Stimulated activated naive CD8-positive, alpha-beta T cell treated with anti-CD3 and anti-CD28 coated beads, Interleukin-15, amount 100 ng/mL, for 72 hours (primary cell): Measurements from ENCODE around the gene PCSK4.

Source experiments
- ATAC-seq: fragments of 150-1000 bp; cut with Tn5 transposase; 2 replicates; pipeline ENCODE4 v1.10.0; 2021; ENCODE audit warnings: mild to moderate bottlenecking, moderate library complexity
- DNase-seq, 2 donors: peaks; one replicate each; pipeline ENCODE4 v3.0.0; 2021 to 2022
- H3K27ac Mint-ChIP-seq, 2 donors: one replicate each; pipeline ENCODE4 v1.8.0; 2022; ENCODE audit warnings: mild to moderate bottlenecking in 2 of 2, mixed read lengths in 2 of 2, moderate library complexity in 2 of 2
- H3K27me3 Mint-ChIP-seq: one replicate; pipeline ENCODE4 v1.8.0; 2022; ENCODE audit warnings: mixed read lengths
- H3K4me1 Mint-ChIP-seq: one replicate; pipeline ENCODE4 v1.8.0; 2022; ENCODE audit warnings: mild to moderate bottlenecking, mixed read lengths
- H3K4me3 Mint-ChIP-seq, 2 donors: one replicate each; pipeline ENCODE4 v1.8.0; 2022; ENCODE audit warnings: mild to moderate bottlenecking in 2 of 2, mixed read lengths in 2 of 2, moderate library complexity in 1 of 2
- H3K9me3 Mint-ChIP-seq, 2 donors: one replicate each; pipeline ENCODE4 v1.8.0; 2022; ENCODE audit warnings: mixed read lengths in 2 of 2

Gene PCSK4

DNA sequence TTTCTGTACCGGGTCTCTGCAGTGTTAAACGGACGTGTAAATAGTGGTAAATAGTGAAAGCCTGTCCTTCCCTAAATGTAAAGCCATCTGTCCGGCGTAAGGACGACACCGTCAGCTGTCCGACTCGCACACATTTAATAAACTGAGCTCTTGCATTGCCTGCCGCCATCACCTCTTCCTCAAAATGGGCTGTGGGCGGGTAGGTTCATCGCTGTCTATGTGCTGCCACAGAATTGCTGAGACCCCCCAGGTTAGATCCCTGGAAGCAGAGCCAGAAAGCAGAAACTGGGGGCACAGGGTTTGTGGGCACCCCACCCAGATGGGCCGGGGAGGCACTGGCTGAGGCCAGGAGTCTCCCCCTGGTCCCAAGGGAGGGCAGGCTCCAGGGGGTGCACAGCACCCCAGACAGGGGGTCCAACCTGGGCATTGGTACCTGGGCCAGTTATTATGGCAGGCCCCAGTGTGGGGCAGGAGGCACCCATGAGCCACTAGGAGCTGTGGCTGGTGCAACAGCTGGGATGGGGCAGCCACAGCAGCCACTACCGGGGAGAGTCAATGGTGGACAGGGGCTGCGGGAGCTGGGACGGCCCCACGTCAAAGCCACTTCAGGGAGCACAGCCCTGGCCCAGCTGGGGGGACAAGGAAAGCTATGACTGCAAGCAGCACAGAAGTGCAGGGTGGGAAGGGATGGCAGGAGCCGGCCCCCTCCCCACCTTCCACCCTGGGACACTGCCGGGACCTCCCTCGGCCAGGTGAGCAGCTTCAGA lies 16.9 kb downstream of the PCSK4 start:
- Mint-ChIP-seq H3K4me1 (peaks cover 38% of the 10 kb centered on the region), H3K27me3 (peaks cover 34% of the 10 kb centered on the region), H3K4me3 (no peak overlapping the region), H3K27ac (no peak overlapping the region), H3K9me3 (no peaks in the 10 kb centered on the region)
- ATAC-seq = no peak
- DNase-seq = no peak

DNA sequence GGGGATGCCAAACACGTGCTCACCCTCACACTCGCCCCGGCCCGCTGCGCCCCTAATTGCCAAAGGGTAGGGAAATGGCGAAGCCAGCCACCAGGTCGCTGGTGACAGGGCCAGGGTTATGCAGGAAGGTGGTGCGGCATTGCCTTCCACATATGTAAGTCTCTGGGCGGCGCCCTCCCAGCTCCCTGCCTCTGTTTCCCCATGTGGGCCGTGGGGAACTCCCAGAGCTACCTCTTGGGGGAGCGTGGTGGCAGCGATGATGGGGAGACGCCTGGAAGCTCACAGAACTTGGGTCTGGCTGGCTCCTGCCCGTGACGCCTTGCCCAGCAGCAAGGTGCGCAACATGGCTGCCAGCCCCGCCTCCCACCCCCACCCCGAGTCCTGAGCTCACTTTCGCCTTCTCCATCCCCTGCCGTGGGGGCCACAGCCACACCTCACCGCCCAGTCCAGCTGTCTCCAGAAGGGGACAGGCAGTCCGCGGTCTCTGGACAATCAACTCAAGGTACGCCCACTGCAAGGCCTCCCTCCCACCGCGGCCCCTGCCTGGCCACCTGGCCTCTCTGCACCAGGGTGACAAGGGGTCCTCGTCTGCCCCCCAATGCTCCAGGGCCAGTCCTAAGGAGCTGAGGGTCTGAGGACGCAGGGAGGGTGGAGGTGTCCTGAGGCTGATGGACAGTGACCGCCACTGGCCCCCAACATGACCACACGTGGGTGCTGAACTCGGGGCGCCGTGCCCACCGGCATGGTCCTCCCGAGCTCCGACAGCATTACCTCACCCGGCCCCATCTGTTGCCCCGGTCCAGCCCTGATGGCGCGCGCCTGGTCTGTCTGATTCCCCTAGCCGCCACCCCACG lies 17.7 kb downstream of the PCSK4 start:
- Mint-ChIP-seq H3K4me1 (peaks cover 33% of the 10 kb centered on the region), H3K27me3 (peaks cover 34% of the 10 kb centered on the region), H3K9me3 (no peaks in the 10 kb centered on the region), H3K27ac (no peak overlapping the region), H3K4me3 (no peak overlapping the region)
- no peak for ATAC-seq
- DNase-seq = no peak

DNA sequence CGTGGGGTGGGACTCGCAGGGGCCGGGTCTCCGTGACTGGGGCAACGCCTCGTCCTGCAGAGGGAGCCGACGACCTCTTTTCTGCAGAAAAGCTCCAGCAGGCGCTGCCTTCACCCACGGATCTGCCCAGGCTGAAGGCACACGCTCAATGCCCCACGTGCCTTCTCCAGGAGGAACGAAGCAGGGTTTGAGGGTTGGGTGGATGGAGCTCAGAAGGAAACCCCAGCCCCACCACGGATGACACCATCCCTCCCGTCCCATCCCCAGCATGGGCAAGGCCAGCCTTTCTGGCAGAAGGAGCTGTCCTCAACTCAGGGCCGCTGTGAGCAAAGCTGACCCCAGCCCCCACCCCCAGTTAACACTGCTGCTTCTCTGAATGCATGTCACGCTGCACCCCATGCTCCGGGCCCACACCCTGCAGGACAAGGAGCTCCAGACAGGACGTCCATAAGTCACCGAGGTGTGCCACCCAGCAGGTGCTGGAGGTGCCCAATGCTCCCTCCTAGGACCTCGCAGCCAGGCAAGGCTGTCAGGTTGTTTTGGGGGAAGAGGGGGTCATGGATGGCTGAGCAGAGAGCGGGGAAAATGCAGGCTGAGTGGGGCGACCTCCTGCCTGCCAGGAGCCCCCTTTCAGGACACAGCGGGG lies 18.5 kb downstream of the PCSK4 start:
- H3K4me1 Mint-ChIP-seq = peaks cover 32% of the 10 kb centered on the region
- no peaks in the 10 kb centered on the region for H3K9me3 Mint-ChIP-seq
- ATAC-seq (no peak), DNase-seq (no peak)
- H3K4me3 Mint-ChIP-seq = peak overlapping the region in 1 of 2 donors; percentile 31
- H3K27me3 Mint-ChIP-seq = peaks cover 39% of the 10 kb centered on the region
- H3K27ac Mint-ChIP-seq = no peak overlapping the region

GRCh38 chr19:1471010-1471514 lies 19.1 kb downstream of the PCSK4 start:
- Mint-ChIP-seq H3K27me3 (peaks cover 42% of the 10 kb centered on the region), H3K4me3 (peak overlapping the region; percentile 49 to 54), H3K9me3 (no peaks in the 10 kb centered on the region), H3K4me1 (peaks cover 34% of the 10 kb centered on the region), H3K27ac (no peak overlapping the region)
- DNase-seq = peak in 1 of 2 donors; percentile 38
- peak; percentile 45 for ATAC-seq

DNA sequence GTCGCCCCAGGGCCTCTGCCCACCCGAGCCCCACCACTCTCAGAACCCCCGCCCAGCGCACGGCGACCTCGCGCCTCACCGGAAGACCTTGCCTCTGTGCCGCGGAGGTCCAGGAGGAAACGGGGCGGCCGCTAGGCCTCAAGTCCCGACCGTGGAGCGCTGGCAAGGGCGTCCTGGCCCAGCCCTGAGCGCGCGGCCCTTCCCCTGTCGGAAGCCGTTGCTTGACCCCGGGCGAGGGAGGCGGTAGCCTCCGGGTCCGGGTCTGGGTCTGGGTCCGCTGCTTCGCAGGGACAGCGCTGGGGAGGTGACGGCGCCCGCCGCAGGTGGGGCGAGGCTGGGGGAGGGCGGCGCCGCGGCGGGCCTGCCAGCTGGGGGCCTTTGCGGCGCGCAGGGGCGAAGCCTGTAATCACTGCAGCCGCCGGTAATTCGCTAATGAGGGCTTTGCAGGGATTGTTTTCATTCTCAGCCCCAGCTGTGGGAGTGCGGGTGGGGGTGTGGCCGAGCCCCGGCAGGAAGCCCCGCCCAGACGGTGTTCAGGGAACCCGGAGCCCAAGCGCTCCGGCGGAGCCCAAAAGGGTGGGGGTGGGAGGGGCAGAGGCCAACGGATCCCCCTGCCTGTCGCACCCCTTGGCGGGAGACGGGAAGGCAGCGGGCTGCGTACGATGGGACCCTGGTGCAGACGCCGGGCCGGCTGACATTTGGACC lies 19.7 kb downstream of the PCSK4 start:
- DNase-seq (peak; percentile 47 to 65), ATAC-seq (peak; percentile 68)
- Mint-ChIP-seq H3K9me3 (no peaks in the 10 kb centered on the region), H3K27me3 (peaks cover 42% of the 10 kb centered on the region), H3K4me3 (peak overlapping the region; percentile 57 to 78), H3K4me1 (peaks cover 34% of the 10 kb centered on the region), H3K27ac (no peak overlapping the region)

GRCh38 chr19:1470055-1470304 lies 20.2 kb downstream of the PCSK4 start:
- Mint-ChIP-seq H3K27me3 (peaks cover 42% of the 10 kb centered on the region), H3K27ac (no peak overlapping the region), H3K4me3 (peak overlapping the region; percentile 57 to 78), H3K4me1 (peaks cover 34% of the 10 kb centered on the region), H3K9me3 (no peaks in the 10 kb centered on the region)
- ATAC-seq = no peak
- no peak for DNase-seq

DNA sequence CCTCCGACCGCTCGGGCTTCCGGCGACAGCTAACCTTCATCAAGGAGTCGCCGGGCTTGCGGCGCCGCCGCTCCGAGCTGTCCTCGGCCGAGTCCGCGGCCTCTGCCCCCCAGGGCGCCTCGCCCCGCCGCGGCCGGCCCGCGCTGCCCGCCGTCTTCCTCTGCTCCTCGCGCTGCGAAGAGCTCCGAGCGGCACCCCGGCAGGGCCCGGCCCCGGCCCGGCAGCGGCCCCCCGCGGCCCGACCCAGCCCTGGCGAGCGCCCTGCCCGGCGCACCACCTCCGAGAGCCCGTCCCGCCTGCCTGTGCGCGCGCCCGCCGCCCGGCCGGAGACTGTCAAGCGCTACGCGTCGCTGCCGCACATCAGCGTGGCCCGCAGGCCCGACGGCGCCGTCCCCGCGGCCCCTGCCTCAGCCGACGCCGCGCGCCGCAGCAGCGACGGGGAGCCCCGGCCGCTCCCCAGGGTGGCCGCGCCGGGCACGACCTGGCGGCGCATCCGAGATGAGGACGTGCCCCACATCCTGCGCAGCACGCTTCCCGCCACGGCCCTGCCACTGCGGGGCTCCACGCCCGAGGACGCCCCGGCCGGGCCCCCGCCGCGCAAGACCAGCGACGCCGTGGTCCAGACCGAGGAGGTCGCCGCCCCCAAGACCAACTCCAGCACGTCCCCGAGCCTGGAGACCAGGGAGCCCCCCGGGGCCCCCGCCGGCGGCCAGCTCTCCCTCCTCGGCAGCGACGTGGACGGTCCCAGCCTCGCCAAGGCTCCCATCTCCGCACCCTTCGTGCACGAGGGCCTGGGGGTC lies 20.7 kb downstream of the PCSK4 start:
- DNase-seq = peak in 1 of 2 donors; percentile 51
- Mint-ChIP-seq H3K4me1 (peaks cover 34% of the 10 kb centered on the region), H3K4me3 (peak overlapping the region in 1 of 2 donors; percentile 57), H3K27me3 (peaks cover 42% of the 10 kb centered on the region), H3K27ac (no peak overlapping the region), H3K9me3 (no peaks in the 10 kb centered on the region)
- ATAC-seq = peak; percentile 41

- Mint-ChIP-seq H3K4me3 (peak overlapping the region; percentile 45 to 48), H3K4me1 (peaks cover 34% of the 10 kb centered on the region), H3K9me3 (no peaks in the 10 kb centered on the region), H3K27ac (no peak overlapping the region), H3K27me3 (peaks cover 42% of the 10 kb centered on the region)
- peak; percentile 9 for ATAC-seq
- peak in 1 of 2 donors; percentile 46 for DNase-seq
Measured at GRCh38 chr19:1468821-1469254, 21.3 kb downstream of the PCSK4 start.

GRCh38 chr19:1468274-1468820 lies 21.8 kb downstream of the PCSK4 start:
- Mint-ChIP-seq H3K4me3 (peak overlapping the region; percentile 45 to 48), H3K27me3 (peaks cover 42% of the 10 kb centered on the region), H3K4me1 (peaks cover 32% of the 10 kb centered on the region), H3K9me3 (no peaks in the 10 kb centered on the region), H3K27ac (no peak overlapping the region)
- no peak for DNase-seq
- no peak for ATAC-seq

DNA sequence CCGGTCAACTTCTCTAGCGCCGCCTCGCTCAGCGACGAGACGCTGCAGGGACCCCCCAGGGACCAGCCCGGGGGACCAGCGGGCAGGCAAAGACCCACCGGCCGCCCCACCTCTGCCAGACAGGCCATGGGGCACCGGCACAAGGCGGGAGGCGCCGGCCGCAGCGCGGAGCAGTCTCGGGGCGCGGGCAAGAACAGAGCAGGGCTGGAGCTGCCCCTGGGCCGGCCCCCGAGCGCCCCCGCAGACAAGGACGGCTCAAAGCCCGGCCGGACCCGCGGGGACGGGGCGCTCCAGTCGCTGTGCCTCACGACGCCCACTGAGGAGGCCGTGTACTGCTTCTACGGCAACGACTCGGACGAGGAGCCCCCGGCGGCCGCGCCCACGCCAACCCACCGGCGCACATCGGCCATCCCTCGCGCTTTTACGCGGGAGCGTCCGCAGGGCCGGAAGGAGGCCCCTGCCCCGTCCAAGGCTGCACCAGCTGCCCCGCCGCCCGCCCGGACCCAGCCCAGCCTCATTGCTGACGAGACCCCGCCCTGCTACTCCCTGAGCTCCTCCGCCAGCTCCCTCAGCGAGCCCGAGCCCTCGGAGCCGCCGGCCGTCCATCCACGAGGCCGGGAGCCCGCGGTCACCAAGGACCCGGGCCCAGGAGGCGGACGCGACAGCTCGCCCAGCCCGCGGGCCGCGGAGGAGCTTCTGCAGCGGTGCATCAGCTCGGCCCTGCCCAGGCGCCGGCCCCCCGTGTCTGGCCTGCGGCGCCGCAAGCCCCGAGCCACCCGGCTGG lies 22.5 kb downstream of the PCSK4 start:
- H3K27ac Mint-ChIP-seq = no peak overlapping the region
- ATAC-seq = no peak
- peak overlapping the region in 1 of 2 donors; percentile 21 for H3K4me3 Mint-ChIP-seq
- peaks cover 37% of the 10 kb centered on the region for H3K27me3 Mint-ChIP-seq
- no peak for DNase-seq
- H3K9me3 Mint-ChIP-seq = no peaks in the 10 kb centered on the region
- H3K4me1 Mint-ChIP-seq = peaks cover 28% of the 10 kb centered on the region

DNA sequence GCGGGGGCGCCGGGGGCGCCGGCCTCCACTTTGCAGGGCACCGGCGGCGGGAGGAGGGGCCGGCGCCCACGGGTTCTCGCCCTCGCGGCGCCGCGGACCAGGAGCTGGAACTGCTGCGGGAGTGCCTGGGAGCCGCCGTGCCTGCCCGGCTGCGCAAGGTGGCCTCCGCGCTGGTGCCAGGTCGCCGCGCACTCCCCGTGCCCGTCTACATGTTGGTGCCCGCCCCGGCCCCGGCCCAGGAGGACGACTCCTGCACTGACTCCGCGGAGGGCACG lies 23.0 kb downstream of the PCSK4 start:
- H3K4me3 Mint-ChIP-seq = no peak overlapping the region
- peaks cover 32% of the 10 kb centered on the region for H3K27me3 Mint-ChIP-seq
- H3K4me1 Mint-ChIP-seq = peaks cover 26% of the 10 kb centered on the region
- ATAC-seq = no peak
- DNase-seq = no peak
- no peak overlapping the region for H3K27ac Mint-ChIP-seq
- H3K9me3 Mint-ChIP-seq = no peaks in the 10 kb centered on the region

DNA sequence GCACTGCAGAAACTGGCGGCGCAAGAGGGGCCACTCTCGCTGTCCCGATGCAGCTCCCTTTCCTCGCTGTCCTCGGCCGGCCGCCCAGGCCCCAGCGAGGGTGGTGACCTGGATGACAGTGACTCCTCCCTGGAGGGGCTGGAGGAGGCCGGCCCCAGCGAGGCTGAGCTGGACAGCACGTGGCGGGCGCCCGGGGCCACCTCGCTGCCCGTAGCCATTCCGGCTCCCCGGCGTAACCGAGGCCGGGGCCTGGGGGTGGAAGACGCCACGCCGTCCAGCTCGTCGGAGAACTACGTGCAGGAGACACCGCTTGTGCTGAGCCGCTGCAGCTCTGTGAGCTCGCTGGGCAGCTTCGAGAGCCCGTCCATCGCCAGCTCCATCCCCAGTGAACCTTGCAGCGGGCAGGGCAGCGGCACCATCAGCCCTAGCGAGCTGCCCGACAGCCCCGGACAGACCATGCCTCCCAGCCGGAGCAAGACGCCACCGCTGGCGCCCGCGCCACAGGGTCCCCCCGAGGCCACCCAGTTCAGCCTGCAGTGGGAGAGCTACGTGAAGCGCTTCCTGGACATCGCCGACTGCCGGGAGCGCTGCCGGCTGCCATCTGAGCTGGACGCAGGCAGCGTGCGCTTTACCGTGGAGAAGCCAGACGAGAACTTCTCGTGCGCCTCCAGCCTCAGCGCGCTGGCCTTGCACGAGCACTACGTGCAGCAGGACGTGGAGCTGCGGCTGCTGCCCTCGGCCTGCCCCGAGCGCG lies 23.5 kb downstream of the PCSK4 start:
- no peak for ATAC-seq
- Mint-ChIP-seq H3K27ac (peak overlapping the region in 1 of 2 donors; percentile 80), H3K27me3 (peaks cover 27% of the 10 kb centered on the region), H3K9me3 (no peaks in the 10 kb centered on the region), H3K4me3 (peak overlapping the region in 1 of 2 donors; percentile 29), H3K4me1 (peaks cover 21% of the 10 kb centered on the region)
- no peak for DNase-seq

DNA sequence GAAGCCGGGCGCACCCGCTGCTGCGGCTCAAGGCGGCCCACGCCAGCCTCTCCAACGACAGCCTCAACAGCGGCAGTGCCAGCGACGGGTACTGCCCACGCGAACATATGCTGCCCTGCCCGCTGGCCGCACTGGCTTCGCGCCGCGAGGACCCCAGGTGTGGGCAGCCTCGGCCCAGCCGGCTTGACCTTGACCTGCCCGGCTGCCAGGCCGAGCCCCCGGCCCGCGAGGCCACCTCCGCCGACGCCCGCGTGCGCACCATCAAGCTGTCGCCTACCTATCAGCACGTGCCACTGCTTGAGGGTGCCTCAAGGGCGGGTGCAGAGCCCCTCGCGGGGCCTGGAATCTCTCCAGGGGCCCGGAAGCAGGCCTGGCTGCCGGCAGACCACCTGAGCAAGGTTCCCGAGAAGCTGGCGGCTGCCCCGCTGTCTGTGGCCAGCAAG lies 24.1 kb downstream of the PCSK4 start:
- ATAC-seq (no peak), DNase-seq (no peak)
- H3K27ac Mint-ChIP-seq = no peak overlapping the region
- peaks cover 21% of the 10 kb centered on the region for H3K27me3 Mint-ChIP-seq
- peaks cover 15% of the 10 kb centered on the region for H3K4me1 Mint-ChIP-seq
- no peaks in the 10 kb centered on the region for H3K9me3 Mint-ChIP-seq
- H3K4me3 Mint-ChIP-seq = no peak overlapping the region
